A673 (cell line): Measurements from ENCODE around the gene PDGFC. TPM values are rescaled to one million over a fixed set of nuclear protein-coding genes. Genes with fewer than 3 reads are reported as not detected.
"Not testable (repeated sequence)": the region's sequence is repeated elsewhere in the genome, so short reads cannot be mapped to it uniquely, and the experiment has no call there.

Experiments
- BruUV-seq: library from RNA; stranded (reverse); fragments of 400-500 nt; replicated peaks from 2 replicates; lab custom pipeline; 2021; lab: Mats Ljungman, UMichigan
- CTCF ChIA-PET: fragments of 300-600 bp; sonication (Branson Sonifier 250); formaldehyde crosslinking; loops from one replicate; lab custom pipeline; 2022; ENCODE audit warnings: antibody characterized with exemption; lab: Charles Lee
- POLR2A ChIA-PET: fragments of 300-600 bp; sonication (Branson Sonifier 250); formaldehyde crosslinking; loops from one replicate; lab custom pipeline; 2022; ENCODE audit warnings: antibody characterized with exemption; ENCODE audit not compliant: low non-redundant PET; lab: Charles Lee
- DNase-seq: peaks from one replicate; pipeline ENCODE4 v3.0.0-alpha.2; 2015; ENCODE audit warnings: low spot score
- H3K27ac ChIP-seq: fragments of 200-600 bp; sonication (generic); 2 replicates; pipeline ENCODE4 v1.5.1; 2016; ENCODE audit warnings: mixed run types, low read depth, mild to moderate bottlenecking, mixed read lengths, antibody characterized with exemption, low read length; ENCODE audit not compliant: poor library complexity, severe bottlenecking
- H3K27me3 ChIP-seq: fragments of 200-600 bp; sonication (generic); replicated peaks from 2 replicates; pipeline ENCODE4 v1.6.1; 2017; ENCODE audit warnings: mixed run types, low read depth, mild to moderate bottlenecking, mixed read lengths, antibody characterized with exemption, low read length; ENCODE audit not compliant: insufficient read depth, poor library complexity
- H3K36me3 ChIP-seq: fragments of 200-600 bp; sonication (generic); 2 replicates; pipeline ENCODE4 v1.6.1; 2016; ENCODE audit warnings: mixed run types, mild to moderate bottlenecking, mixed read lengths, antibody characterized with exemption, low read length; ENCODE audit not compliant: insufficient read depth, poor library complexity, severe bottlenecking
- H3K4me1 ChIP-seq: fragments of 200-600 bp; sonication (generic); 2 replicates; pipeline ENCODE4 v1.6.1; 2017; ENCODE audit warnings: mixed run types, mild to moderate bottlenecking, mixed read lengths, antibody characterized with exemption, low read length; ENCODE audit not compliant: insufficient read depth, poor library complexity, severe bottlenecking
- H3K4me3 ChIP-seq: fragments of 200-600 bp; sonication (generic); 2 replicates; pipeline ENCODE4 v1.5.1; 2016; ENCODE audit warnings: low read depth, mixed run types, mild to moderate bottlenecking, mixed read lengths, low read length; ENCODE audit not compliant: poor library complexity, severe bottlenecking
- H3K9me3 ChIP-seq: fragments of 200-600 bp; sonication (generic); 2 replicates; pipeline ENCODE4 v1.6.1; 2016; ENCODE audit warnings: mixed run types, low read depth, mild to moderate bottlenecking, mixed read lengths, antibody characterized with exemption, low read length; ENCODE audit not compliant: poor library complexity, severe bottlenecking
- CTCF ChIP-seq: fragments of 300-800, 200-600 bp; sonication (generic); conservative IDR thresholded peaks from 2 replicates; pipeline ENCODE4 v1.5.1; 2017; ENCODE audit warnings: low read depth, mild to moderate bottlenecking, antibody characterized with exemption, low read length, moderate library complexity, mixed read lengths
- EZH2 ChIP-seq: fragments of 200-600 bp; sonication (generic); IDR thresholded peaks from 2 replicates; pipeline ENCODE4 v1.6.1; 2017; ENCODE audit warnings: borderline replicate concordance, low read depth, mild to moderate bottlenecking, mixed read lengths, antibody characterized with exemption, low read length; ENCODE audit not compliant: poor library complexity, severe bottlenecking
- intact Hi-C: fragments of 100-400 bp; cut with micrococcal nuclease; formaldehyde crosslinking; loops from one replicate; pipeline ENCODE4 v1.10.0; 2022; ENCODE audit not compliant: unreplicated experiment
- total RNA-seq: library from RNA; stranded (reverse); gene quantifications from 2 replicates; pipeline ENCODE4 v1.2.3, GENCODE V29; 2021

PDGFC gene
- total RNA-seq, 1 experiment from 2014 or later, result 28.0 TPM

GRCh38 chr4:156870131-156870530 lies 101.5 kb downstream of the PDGFC start:
- intact Hi-C loops, result no loop called here
- peaks cover 46% of the 10 kb centered on the region for H3K4me1 ChIP-seq
- H3K9me3 ChIP-seq, result no peaks in the 10 kb centered on the region
- peak overlapping the region; percentile 69 for H3K27ac ChIP-seq
- CTCF ChIA-PET, result no interaction called here
- H3K27me3 ChIP-seq, result no peaks in the 10 kb centered on the region
- no peaks in the 10 kb centered on the region for H3K36me3 ChIP-seq
- BruUV-seq, result no TSS peak
- DNase-seq, result no peak
- POLR2A ChIA-PET, result no interaction called here
- TF ChIP-seq EZH2 (no peak), CTCF (no peak)
- peak overlapping the region; percentile 9 for H3K4me3 ChIP-seq

GRCh38 chr4:156866088-156866487 lies 105.5 kb downstream of the PDGFC start:
- BruUV-seq, H3K27me3 ChIP-seq, H3K9me3 ChIP-seq, H3K4me3 ChIP-seq, intact Hi-C loops, H3K36me3 ChIP-seq, H3K27ac ChIP-seq, POLR2A ChIA-PET, DNase-seq, CTCF ChIA-PET: not testable (repeated sequence)
- H3K4me1 ChIP-seq, result peaks cover 17% of the 10 kb centered on the region

GRCh38 chr4:156865451-156865850 lies 106.1 kb downstream of the PDGFC start:
- H3K4me1 ChIP-seq, result peaks cover 12% of the 10 kb centered on the region
- H3K36me3 ChIP-seq, result no peaks in the 10 kb centered on the region
- BruUV-seq, result no TSS peak
- ChIA-PET CTCF (no interaction called here), POLR2A (no interaction called here)
- DNase-seq, result no peak
- no peaks in the 10 kb centered on the region for H3K27me3 ChIP-seq
- intact Hi-C loops, result no loop called here
- no peak overlapping the region for H3K27ac ChIP-seq
- TF ChIP-seq EZH2 (no peak), CTCF (no peak)
- no peaks in the 10 kb centered on the region for H3K9me3 ChIP-seq
- H3K4me3 ChIP-seq, result no peak overlapping the region

GRCh38 chr4:156858071-156858470 lies 113.5 kb downstream of the PDGFC start:
- BruUV-seq, result no TSS peak
- no peaks in the 10 kb centered on the region for H3K9me3 ChIP-seq
- DNase-seq, result no peak
- intact Hi-C loops, result no loop called here
- no peaks in the 10 kb centered on the region for H3K36me3 ChIP-seq
- ChIA-PET CTCF (no interaction called here), POLR2A (interaction anchor here (0.5 kb wide), 1 partner anchor 201 kb away, joined by 3 read pairs; no protein-coding TSS in a partner anchor)
- H3K27me3 ChIP-seq, result no peaks in the 10 kb centered on the region
- H3K4me3 ChIP-seq, result no peak overlapping the region
- TF ChIP-seq CTCF, result no peak
- TF ChIP-seq EZH2, result no peak
- H3K27ac ChIP-seq, result no peak overlapping the region
- H3K4me1 ChIP-seq, result peaks cover 22% of the 10 kb centered on the region
